Dermis microvascular lymphatic vessel endothelial cell (primary cell): ENCODE data around the gene DDX21. TPM values are rescaled to one million over a fixed set of nuclear protein-coding genes. Genes with fewer than 3 reads are reported as not detected.

Experiments
- total RNA-seq: library from RNA; depleted of rRNA; stranded (reverse); fragments of >200 nt; gene quantifications from 2 replicates; pipeline ENCODE4 v1.2.1, GENCODE V29; 2014

DDX21 gene
- total RNA-seq, 1 donor from 2014 or later = 61.0 TPM

Other genes starting within 250 kb of the DDX21 start
- gene CCAR1, start 234.9 kb upstream of the DDX21 start, total RNA-seq = 20.7 and 32.7 TPM in 2 replicates
- 0.13 and 0.38 TPM in 2 replicates for gene STOX1, start 128.6 kb upstream of the DDX21 start, total RNA-seq
- gene DDX50, start 54.9 kb upstream of the DDX21 start, total RNA-seq = 30.6 and 33.1 TPM in 2 replicates
- 23.9 and 26.3 TPM in 2 replicates for gene KIFBP, start 32.6 kb downstream of the DDX21 start, total RNA-seq
- gene SRGN, start 131.9 kb downstream of the DDX21 start, total RNA-seq = 218 and 298 TPM in 2 replicates
- gene VPS26A, start 168.0 kb downstream of the DDX21 start, total RNA-seq = 29.4 and 35.8 TPM in 2 replicates
- 18.4 and 18.8 TPM in 2 replicates for gene SUPV3L1, start 224.1 kb downstream of the DDX21 start, total RNA-seq